ENCODE measurements around the gene TLE1. TPM values are rescaled to one million over a fixed set of nuclear protein-coding genes. Genes with fewer than 3 reads are reported as not detected.

The TLE1 gene
- polyA plus RNA-seq, 3 donors, result 0.46 to 2.5 (median 1.2) TPM

DNA sequence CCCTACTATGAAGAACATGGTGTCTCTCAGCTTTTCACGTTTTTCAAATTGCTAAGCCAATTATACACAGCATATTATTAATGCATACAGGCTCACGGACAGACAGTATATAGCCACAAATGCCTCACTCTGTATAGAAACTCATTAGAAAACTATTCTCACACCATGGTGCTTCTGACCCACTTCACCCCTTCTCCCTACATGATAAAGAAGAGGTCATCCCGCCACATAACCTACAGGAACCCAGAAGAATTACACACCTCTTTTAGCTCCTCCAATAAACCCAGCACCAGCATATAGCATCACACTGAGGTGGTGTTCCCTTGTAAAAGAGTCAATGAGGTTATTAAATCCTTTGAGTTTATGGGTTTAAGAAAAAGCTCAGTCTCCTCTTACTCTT lies 5.6 kb downstream of the TLE1 start:
- H3K9ac ChIP-seq (ENCODE audit: insufficient read depth, low read length, poor library complexity, severe bottlenecking), result no peak overlapping the region
- H3K4me1 Mint-ChIP-seq, result no peaks in the 10 kb centered on the region
- TF ChIP-seq, protein P1, sequence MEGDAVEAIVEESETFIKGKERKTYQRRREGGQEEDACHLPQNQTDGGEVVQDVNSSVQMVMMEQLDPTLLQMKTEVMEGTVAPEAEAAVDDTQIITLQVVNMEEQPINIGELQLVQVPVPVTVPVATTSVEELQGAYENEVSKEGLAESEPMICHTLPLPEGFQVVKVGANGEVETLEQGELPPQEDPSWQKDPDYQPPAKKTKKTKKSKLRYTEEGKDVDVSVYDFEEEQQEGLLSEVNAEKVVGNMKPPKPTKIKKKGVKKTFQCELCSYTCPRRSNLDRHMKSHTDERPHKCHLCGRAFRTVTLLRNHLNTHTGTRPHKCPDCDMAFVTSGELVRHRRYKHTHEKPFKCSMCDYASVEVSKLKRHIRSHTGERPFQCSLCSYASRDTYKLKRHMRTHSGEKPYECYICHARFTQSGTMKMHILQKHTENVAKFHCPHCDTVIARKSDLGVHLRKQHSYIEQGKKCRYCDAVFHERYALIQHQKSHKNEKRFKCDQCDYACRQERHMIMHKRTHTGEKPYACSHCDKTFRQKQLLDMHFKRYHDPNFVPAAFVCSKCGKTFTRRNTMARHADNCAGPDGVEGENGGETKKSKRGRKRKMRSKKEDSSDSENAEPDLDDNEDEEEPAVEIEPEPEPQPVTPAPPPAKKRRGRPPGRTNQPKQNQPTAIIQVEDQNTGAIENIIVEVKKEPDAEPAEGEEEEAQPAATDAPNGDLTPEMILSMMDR (IDR thresholded peaks at IDR 0.05), result no peak
- no peak for DNase-seq
- H3K4me3 Mint-ChIP-seq, result no peak overlapping the region
- WGBS (ENCODE audit: insufficient coverage), result 92% methylated on average over 2 of the region's 3 CpGs
- no peaks in the 10 kb centered on the region for H3K36me3 ChIP-seq (replicated peaks in 1 of 2; ENCODE audit: control insufficient read depth in 1 of 2, insufficient read depth in 2 of 2, low read length in 2 of 2)
- H3K27me3 Mint-ChIP-seq (ENCODE audit: low read depth in 3 of 3), result peaks cover 13 to 19% (median 16%) of the 10 kb centered on the region in 3 donors
- H3K79me2 ChIP-seq (ENCODE audit: insufficient read depth, low read length), result no peaks in the 10 kb centered on the region
- peaks cover 10 to 36% of the 10 kb centered on the region in 2 donors for H3K27me3 ChIP-seq (ENCODE audit: control insufficient read depth in 2 of 2, insufficient read depth in 2 of 2, low read length in 2 of 2)
- H3K9me3 Mint-ChIP-seq, result peaks cover 0 to 5% (median 0%) of the 10 kb centered on the region in 7 donors
- no peak overlapping the region for H3K27ac ChIP-seq (ENCODE audit: low read depth in 1 of 2, low read length in 2 of 2)
- no peak overlapping the region for H3K27ac Mint-ChIP-seq
- H3K4me3 ChIP-seq (replicated peaks in 1 of 3; ENCODE audit: low read depth in 2 of 3, low read length in 3 of 3), result no peak overlapping the region
- intact Hi-C loops (cut with micrococcal nuclease), result no loop called here
- no peaks in the 10 kb centered on the region for H3K9me3 ChIP-seq (replicated peaks in 1 of 2; ENCODE audit: control insufficient read depth in 1 of 2, insufficient read depth in 1 of 2, low read length in 2 of 2)
- H3K4me2 ChIP-seq (replicated peaks; ENCODE audit: extremely low read depth, low read length, poor library complexity, severe bottlenecking), result no peak overlapping the region
- H4K20me1 ChIP-seq (ENCODE audit: insufficient read depth, low read length), result peaks cover 4% of the 10 kb centered on the region
- peaks cover 31 to 35% of the 10 kb centered on the region in 2 donors for H3K4me1 ChIP-seq (ENCODE audit: control insufficient read depth in 1 of 2, insufficient read depth in 2 of 2, low read length in 2 of 2)
- H2AFZ ChIP-seq (ENCODE audit: insufficient read depth, low read depth, low read length, poor library complexity, severe bottlenecking), result no peak overlapping the region
- peaks cover 15 to 21% of the 10 kb centered on the region in 2 donors for H3K36me3 Mint-ChIP-seq

DNA sequence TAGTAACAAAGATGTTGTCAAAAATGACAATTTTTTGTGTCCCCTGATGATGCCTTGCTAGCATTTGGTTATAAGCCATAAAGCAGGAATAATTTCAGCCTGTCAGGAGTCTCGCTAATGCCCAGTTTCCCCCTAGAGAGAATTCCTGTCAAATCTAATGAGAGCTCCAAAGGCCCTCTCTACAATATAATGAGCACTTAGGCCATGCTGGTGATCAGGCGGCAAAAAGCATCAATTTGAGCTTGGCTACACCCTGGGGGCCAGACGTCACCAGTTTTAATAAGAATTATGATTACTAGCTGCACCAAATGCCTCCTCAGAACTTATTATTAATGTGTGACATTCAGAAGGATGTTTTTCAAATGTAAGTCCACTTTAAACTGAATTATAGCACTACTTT lies 6.1 kb downstream of the TLE1 start:
- H3K79me2 ChIP-seq (ENCODE audit: insufficient read depth, low read length), result no peaks in the 10 kb centered on the region
- no CpG with 5 or more reads among the region's 3 CpGs for WGBS (ENCODE audit: insufficient coverage)

More for the DNA sequence above, 6.1 kb downstream of the TLE1 start:
- Histone ChIP-seq H3K36me3 (replicated peaks in 1 of 2; ENCODE audit: control insufficient read depth in 1 of 2, insufficient read depth in 2 of 2, low read length in 2 of 2) (no peaks in the 10 kb centered on the region), H3K27ac (ENCODE audit: low read depth in 1 of 2, low read length in 2 of 2) (no peak overlapping the region), H3K4me1 (ENCODE audit: control insufficient read depth in 1 of 2, insufficient read depth in 2 of 2, low read length in 2 of 2) (peaks cover 27 to 30% of the 10 kb centered on the region in 2 donors), H3K9me3 (replicated peaks in 1 of 2; ENCODE audit: control insufficient read depth in 1 of 2, insufficient read depth in 1 of 2, low read length in 2 of 2) (no peaks in the 10 kb centered on the region), H3K4me2 (replicated peaks; ENCODE audit: extremely low read depth, low read length, poor library complexity, severe bottlenecking) (peak overlapping the region; percentile 56), H2AFZ (ENCODE audit: insufficient read depth, low read depth, low read length, poor library complexity, severe bottlenecking) (no peak overlapping the region), H3K27me3 (ENCODE audit: control insufficient read depth in 2 of 2, insufficient read depth in 2 of 2, low read length in 2 of 2) (peaks cover 10 to 36% of the 10 kb centered on the region in 2 donors), H3K9ac (ENCODE audit: insufficient read depth, low read length, poor library complexity, severe bottlenecking) (no peak overlapping the region), H4K20me1 (ENCODE audit: insufficient read depth, low read length) (peaks cover 4% of the 10 kb centered on the region), H3K4me3 (replicated peaks in 1 of 3; ENCODE audit: low read depth in 2 of 3, low read length in 3 of 3) (peak overlapping the region in 1 of 3 experiments; percentile 58)
- peaks cover 15 to 24% of the 10 kb centered on the region in 2 donors for H3K36me3 Mint-ChIP-seq
- H3K27me3 Mint-ChIP-seq (ENCODE audit: low read depth in 3 of 3), result peaks cover 11 to 19% (median 12%) of the 10 kb centered on the region in 3 donors
- H3K4me3 Mint-ChIP-seq, result peak overlapping the region in 1 of 2 donors; percentile 73
- no peaks in the 10 kb centered on the region for H3K4me1 Mint-ChIP-seq
- peaks cover 0 to 5% (median 0%) of the 10 kb centered on the region in 7 donors for H3K9me3 Mint-ChIP-seq
- TF ChIP-seq, protein P1 (IDR thresholded peaks at IDR 0.05), result no peak
- intact Hi-C loops (cut with micrococcal nuclease), result no loop called here
- no peak overlapping the region for H3K27ac Mint-ChIP-seq
- DNase-seq, result no peak
